Measurements from ENCODE around the gene ZBTB6.
"Not testable (repeated sequence)": the region's sequence is repeated elsewhere in the genome, so short reads cannot be mapped to it uniquely, and the experiment has no call there.

The ZBTB6 gene

GRCh38 chr9:122897969-122898368 lies 15.2 kb downstream of the ZBTB6 start:
- Mint-ChIP-seq H3K4me1 (ENCODE audit: low read depth) (peaks cover 46% of the 10 kb centered on the region), H3K36me3 (ENCODE audit: low read depth) (peaks cover 61% of the 10 kb centered on the region), H3K9me3 (no peaks in the 10 kb centered on the region), H3K27me3 (no peaks in the 10 kb centered on the region), H3K27ac (peak overlapping the region; percentile 19), H3K4me3 (no peak overlapping the region)
- no peak for DNase-seq

GRCh38 chr9:122888480-122888879 lies 24.6 kb downstream of the ZBTB6 start:
- Mint-ChIP-seq H3K36me3 (ENCODE audit: low read depth) (peaks cover 85% of the 10 kb centered on the region), H3K27me3 (no peaks in the 10 kb centered on the region), H3K9me3 (no peaks in the 10 kb centered on the region), H3K4me1 (ENCODE audit: low read depth) (no peaks in the 10 kb centered on the region), H3K4me3 (no peak overlapping the region), H3K27ac (no peak overlapping the region)
- DNase-seq: no peak

- H3K9me3 Mint-ChIP-seq: no peaks in the 10 kb centered on the region
- no peaks in the 10 kb centered on the region for H3K27me3 Mint-ChIP-seq
- H3K4me1 Mint-ChIP-seq (ENCODE audit: low read depth): peaks cover 7% of the 10 kb centered on the region
- peaks cover 80% of the 10 kb centered on the region for H3K36me3 Mint-ChIP-seq (ENCODE audit: low read depth)
- H3K4me3 Mint-ChIP-seq: no peak overlapping the region
- DNase-seq: no peak
- peak overlapping the region; percentile 8 for H3K27ac Mint-ChIP-seq
Measured at GRCh38 chr9:122883125-122883524, 30.0 kb downstream of the ZBTB6 start.

GRCh38 chr9:122879443-122879842 lies 33.7 kb downstream of the ZBTB6 start:
- H3K4me3 Mint-ChIP-seq: no peak overlapping the region
- H3K27ac Mint-ChIP-seq: peak overlapping the region; percentile 37
- H3K4me1 Mint-ChIP-seq (ENCODE audit: low read depth): peaks cover 12% of the 10 kb centered on the region
- no peak for DNase-seq
- H3K9me3 Mint-ChIP-seq: no peaks in the 10 kb centered on the region
- peaks cover 90% of the 10 kb centered on the region for H3K36me3 Mint-ChIP-seq (ENCODE audit: low read depth)
- H3K27me3 Mint-ChIP-seq: no peaks in the 10 kb centered on the region

DNA sequence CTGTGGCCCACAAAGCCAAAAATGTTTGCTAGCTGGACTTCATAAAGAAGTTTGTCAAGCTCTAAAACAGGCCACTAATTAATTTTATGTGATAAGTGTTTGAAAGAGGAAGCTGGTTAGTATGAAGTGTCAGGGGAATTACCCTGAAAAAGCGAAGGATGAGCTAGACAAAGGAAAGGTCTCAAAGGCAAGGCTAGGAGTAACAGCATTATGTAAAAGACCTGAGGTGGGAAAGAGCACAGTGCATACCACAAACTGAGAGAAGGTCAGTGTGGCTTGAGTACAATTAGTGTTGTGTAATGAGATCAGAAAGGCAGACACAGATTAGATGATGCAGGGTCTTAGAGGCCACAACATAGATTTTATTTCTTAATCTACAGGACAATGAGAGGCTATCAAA lies 37.6 kb downstream of the ZBTB6 start:
- H3K36me3 Mint-ChIP-seq (ENCODE audit: low read depth): peaks cover 84% of the 10 kb centered on the region

DNA sequence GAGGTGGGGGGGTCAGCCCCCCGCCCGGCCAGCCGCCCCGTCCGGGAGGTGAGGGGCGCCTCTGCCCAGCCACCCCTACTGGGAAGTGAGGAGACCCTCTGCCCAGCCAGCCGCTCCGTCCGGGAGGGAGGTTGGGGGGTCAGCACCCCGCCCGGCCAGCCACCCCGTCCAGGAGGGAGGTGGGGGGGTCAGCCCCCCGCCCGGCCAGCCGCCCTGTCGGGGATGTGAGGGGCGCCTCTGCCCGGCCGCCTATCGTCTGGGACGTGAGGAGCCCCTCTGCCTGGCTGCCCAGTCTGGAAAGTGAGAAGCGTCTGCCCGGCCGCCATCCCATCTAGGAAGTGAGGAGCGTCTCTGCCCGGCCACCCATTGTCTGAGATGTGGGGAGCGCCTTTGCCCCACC lies 45.8 kb downstream of the ZBTB6 start:
- DNase-seq: not testable (repeated sequence)

More for the DNA sequence above, 37.6 kb downstream of the ZBTB6 start:
- no peak overlapping the region for H3K4me3 Mint-ChIP-seq
- no peak for DNase-seq
- H3K9me3 Mint-ChIP-seq: no peaks in the 10 kb centered on the region
- H3K27ac Mint-ChIP-seq: peak overlapping the region; percentile 49
- H3K4me1 Mint-ChIP-seq (ENCODE audit: low read depth): peaks cover 5% of the 10 kb centered on the region
- H3K27me3 Mint-ChIP-seq: no peaks in the 10 kb centered on the region

DNA sequence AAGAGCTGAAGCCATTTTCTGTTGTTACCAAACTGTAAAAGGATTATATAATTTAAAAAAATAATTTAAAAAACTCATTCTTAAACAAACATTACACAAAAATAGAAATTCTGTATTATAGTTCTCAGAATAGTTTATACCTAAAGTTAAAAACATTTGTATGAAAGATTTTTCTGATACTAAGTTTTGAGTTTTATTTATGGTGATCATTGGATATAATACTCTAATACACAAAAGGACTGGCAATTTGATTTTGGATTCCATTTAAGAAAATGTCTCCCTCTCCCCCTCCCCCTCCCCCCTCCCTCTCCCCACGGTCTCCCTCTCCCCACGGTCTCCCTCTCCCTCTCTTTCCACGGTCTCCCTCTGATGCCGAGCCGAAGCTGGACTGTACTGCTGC lies 47.0 kb downstream of the ZBTB6 start:
- Mint-ChIP-seq H3K36me3 (ENCODE audit: low read depth) (peaks cover 64% of the 10 kb centered on the region), H3K27ac (no peak overlapping the region), H3K9me3 (no peaks in the 10 kb centered on the region), H3K27me3 (no peaks in the 10 kb centered on the region), H3K4me3 (no peak overlapping the region), H3K4me1 (ENCODE audit: low read depth) (peaks cover 3% of the 10 kb centered on the region)
- DNase-seq: no peak

More for the DNA sequence above, 45.8 kb downstream of the ZBTB6 start:
- not testable (repeated sequence) for H3K4me1 Mint-ChIP-seq (ENCODE audit: low read depth); H3K27ac Mint-ChIP-seq; H3K27me3 Mint-ChIP-seq; H3K4me3 Mint-ChIP-seq; H3K9me3 Mint-ChIP-seq
- H3K36me3 Mint-ChIP-seq (ENCODE audit: low read depth): peaks cover 66% of the 10 kb centered on the region

DNA sequence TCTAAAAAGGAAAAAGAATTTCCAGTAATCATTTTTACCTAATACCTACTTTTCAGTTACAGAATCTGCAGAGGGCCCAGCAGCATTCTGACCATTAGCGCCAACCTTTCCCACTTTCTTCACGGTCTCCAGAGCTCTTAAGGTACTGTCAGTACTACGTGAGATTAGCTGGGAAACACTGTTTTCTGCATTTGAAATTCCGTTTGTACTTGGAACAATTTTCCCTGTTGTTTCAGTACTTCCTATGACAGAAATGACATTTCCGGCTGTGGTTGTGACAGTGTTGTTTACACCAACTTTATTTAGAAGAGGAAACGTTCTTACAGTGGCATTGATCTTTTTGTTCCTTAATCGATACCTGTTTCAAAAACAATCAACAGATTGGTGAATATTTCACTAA lies 47.8 kb downstream of the ZBTB6 start:
- H3K36me3 Mint-ChIP-seq (ENCODE audit: low read depth): peaks cover 63% of the 10 kb centered on the region
- H3K27me3 Mint-ChIP-seq: no peaks in the 10 kb centered on the region
- H3K9me3 Mint-ChIP-seq: no peaks in the 10 kb centered on the region
- peak overlapping the region; percentile 57 for H3K27ac Mint-ChIP-seq
- DNase-seq: no peak
- no peak overlapping the region for H3K4me3 Mint-ChIP-seq
- H3K4me1 Mint-ChIP-seq (ENCODE audit: low read depth): peaks cover 3% of the 10 kb centered on the region

- no peak overlapping the region for H3K27ac Mint-ChIP-seq
- H3K4me3 Mint-ChIP-seq: no peak overlapping the region
- peaks cover 68% of the 10 kb centered on the region for H3K36me3 Mint-ChIP-seq (ENCODE audit: low read depth)
- no peaks in the 10 kb centered on the region for H3K9me3 Mint-ChIP-seq
- DNase-seq: no peak
- H3K4me1 Mint-ChIP-seq (ENCODE audit: low read depth): peaks cover 6% of the 10 kb centered on the region
- no peaks in the 10 kb centered on the region for H3K27me3 Mint-ChIP-seq
Measured at GRCh38 chr9:122863407-122863806, 49.7 kb downstream of the ZBTB6 start.

GRCh38 chr9:122860319-122861142 lies 52.6 kb downstream of the ZBTB6 start:
- Mint-ChIP-seq H3K4me1 (ENCODE audit: low read depth) (peaks cover 5% of the 10 kb centered on the region), H3K4me3 (no peak overlapping the region), H3K36me3 (ENCODE audit: low read depth) (peaks cover 87% of the 10 kb centered on the region), H3K27ac (no peak overlapping the region), H3K9me3 (no peaks in the 10 kb centered on the region), H3K27me3 (no peaks in the 10 kb centered on the region)
- no peak for DNase-seq

Data from activated T-cell treated with anti-CD3 and anti-CD28 coated beads, Interleukin-2, amount 50 U/mL, for 24 hours (primary cell).